Middle frontal gyrus (tissue), 1 donor: ENCODE measurements around the gene TEK.
"Not testable (repeated sequence)": the region's sequence is repeated elsewhere in the genome, so short reads cannot be mapped to it uniquely, and the experiment has no call there.

Experiments used
- DNase-seq: peaks from one replicate; pipeline ENCODE4 v3.0.0-alpha.2; 2015; ENCODE audit warnings: low spot score; ENCODE audit errors: extremely low spot score

Gene TEK

DNA sequence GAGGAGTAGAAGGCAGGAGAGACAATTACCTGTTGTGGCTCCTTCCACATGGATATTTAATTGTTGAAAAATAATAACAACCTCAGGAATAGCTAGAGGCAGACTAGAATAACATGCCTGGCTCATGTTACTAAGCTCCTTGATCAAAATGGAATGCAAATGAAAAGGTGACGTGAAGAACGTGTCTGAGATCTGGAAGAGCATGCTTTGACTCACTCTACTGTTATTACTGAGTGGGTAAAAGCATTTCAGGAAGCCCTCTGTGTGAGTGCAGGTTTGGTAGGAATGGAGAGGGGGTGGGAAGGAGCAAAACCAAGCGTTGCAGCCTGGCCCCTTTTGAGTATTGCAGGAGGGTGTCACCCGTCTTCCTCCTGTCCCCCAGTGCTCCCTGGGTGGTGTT lies 103.2 kb downstream of the TEK start:
- no peak for DNase-seq

DNA sequence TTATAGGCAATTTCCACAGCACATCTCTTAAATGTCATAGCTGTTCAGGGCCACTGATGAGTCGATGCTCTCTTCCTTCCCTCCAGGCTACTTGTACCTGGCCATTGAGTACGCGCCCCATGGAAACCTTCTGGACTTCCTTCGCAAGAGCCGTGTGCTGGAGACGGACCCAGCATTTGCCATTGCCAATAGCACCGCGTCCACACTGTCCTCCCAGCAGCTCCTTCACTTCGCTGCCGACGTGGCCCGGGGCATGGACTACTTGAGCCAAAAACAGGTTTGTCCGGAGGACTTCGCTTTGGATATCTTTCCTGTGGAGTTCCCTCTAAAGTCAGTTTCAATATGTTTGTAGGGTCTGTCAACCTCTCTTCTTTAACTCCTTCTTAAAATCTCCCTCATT lies 103.6 kb downstream of the TEK start:
- DNase-seq: no peak

DNA sequence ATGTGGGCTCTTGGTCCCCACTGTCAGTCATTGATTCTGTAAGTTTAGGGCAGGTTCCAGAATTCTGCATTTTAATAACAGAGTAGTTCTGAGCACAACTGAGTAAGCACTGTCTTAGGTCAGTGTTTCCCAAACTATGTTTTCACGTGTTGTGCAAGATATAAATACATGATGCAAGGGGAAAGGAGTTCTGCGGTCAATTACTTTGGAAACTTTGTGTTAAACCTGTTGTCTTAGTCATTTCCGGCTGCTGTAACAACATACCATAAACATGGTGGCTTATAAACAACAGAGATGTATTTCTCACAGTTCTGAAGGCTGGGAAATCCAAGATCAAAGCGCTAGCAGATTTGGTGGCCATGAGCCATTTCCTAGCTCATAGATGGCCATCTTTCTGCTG lies 118.2 kb downstream of the TEK start:
- no peak for DNase-seq

DNA sequence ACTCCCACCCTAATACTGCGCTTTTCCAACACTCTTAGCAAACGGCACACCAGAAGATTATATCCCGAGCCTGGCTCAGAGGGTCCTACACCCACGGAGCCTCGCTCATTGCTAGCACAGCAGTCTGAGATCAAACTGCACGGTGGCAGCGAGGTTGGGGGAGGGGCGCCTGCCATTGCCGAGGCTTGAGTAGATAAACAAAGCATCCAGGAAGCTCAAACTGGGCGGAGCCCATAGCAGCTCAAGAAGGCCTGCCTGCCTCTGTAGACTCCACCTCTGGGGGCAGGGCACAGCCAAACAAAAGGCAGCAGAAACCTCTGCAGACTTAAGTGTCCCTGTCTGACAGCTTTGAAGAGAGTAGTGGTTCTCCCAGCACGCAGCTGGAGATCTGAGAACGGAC lies 130.6 kb downstream of the TEK start:
- DNase-seq: not testable (repeated sequence)

DNA sequence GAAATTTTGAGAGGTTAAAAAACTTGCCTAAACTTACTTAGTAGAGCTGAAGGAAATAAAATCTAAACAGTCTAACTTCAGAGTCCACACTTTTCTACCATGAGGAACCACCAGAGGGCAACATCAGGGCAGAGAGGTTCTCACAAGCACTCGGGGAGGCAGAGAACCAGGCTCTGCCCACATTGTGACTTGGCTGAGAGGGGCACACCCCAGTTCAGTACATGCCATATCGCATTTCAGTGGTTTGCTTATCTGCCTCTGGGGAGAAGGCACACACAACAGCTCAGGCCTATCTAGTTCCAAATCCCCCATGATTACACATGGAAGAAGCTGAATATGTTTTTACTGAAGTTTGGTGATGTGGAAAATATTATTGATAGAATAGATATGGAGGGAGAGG lies 138.7 kb downstream of the TEK start:
- no peak for DNase-seq

DNA sequence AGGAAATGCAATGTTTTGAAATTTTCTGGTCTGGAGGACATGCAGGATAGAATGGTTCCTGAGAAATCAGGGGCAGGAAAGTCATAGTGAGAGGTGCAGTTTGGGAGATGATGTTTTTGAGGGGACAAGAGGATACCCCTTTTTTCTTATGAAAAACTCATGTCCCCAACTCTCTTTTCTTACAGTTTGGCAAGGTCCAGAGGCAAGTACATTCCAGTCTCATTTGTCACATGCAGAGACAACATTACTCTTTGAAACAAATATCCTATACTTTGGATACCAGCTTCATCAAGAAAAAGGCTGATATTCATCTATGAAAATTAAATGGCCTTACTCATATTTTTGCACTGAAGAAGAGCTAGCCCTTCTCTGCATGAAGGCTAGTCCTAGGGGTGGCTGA lies 139.7 kb downstream of the TEK start:
- no peak for DNase-seq

DNA sequence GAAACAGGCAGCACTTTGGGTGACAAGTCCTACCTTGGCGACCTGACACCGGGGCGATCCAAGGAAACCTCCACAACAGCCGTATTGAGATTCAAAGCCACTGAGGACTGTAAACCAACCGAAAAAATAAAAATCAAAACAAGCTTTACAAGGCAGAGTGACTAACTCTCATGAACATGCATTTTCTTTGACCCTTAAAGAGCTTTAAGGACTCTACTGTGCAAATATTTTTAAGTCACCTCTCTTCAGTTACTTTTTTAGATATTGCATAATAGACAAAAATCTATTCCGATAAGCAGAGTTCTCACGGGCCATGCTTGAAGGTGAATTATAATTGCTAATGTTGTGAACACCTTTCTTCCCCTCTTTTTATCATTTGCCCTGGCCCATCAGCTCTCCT lies 149.6 kb downstream of the TEK start:
- DNase-seq: no peak

DNA sequence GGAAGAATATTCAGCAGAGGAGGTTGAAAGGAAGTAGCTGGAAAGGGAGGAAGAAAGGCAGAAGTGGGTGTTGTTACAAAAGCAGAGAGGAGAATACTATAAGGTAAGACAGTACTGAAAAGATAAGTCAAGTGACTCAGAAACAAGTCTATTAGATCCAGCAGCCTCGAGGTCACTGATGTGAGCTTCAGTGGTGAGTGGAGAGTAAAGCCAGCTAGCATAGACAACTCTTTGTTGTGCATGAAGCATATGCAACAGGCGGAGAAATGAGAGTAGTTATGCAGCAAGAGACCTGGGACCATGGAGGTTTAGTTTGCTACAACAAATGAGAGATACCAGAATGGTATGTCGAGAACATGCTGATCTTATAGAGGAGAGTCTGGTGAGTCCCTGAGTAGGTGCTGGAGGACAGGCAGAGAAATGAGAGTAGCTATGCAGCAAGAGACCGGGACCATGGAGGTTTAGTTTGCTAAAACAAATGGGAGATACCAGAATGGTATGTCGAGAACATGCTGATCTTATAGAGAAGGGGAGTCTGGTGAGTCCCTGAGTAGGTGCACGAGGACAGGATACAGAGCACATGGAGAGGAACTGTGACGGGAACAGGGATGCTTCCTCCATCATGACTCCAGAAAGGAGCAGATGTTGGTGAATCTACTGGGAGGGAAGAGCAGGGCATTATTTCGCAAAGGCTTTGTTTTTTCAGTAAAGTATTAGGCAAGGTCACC lies 151.9 kb downstream of the TEK start:
- no peak for DNase-seq

DNA sequence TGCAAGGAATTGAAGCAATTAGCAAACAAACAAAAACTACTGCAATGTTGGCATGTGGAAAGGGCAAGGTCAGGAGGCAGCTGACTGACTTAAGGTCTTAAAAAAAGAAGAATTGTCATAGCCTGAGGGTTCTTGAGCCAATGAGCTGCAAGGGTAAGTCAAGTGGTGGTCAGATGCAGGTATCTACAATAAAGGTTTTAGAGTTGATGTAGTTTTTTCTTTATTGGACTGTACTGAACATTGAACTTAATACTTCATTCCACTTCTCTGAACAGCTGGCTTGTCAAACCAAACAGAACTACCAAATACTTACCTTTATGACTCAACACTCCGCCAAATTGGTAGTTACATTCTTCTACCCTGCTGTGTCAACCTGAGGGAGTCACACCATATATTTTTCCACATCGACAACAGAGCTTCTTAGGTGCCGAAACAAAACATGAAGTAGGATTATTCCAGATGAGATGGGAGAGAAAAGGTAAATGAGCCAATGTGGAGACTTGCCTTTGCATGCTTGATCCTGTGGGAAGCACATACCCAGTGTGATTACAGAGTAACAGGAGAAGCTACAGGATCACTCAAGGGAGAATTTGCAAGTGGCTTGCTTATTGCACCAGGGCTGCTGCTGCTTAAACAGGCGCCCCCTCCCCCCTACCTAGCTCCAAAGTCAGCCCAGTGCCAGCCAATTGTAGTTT lies 152.6 kb downstream of the TEK start:
- DNase-seq: no peak

DNA sequence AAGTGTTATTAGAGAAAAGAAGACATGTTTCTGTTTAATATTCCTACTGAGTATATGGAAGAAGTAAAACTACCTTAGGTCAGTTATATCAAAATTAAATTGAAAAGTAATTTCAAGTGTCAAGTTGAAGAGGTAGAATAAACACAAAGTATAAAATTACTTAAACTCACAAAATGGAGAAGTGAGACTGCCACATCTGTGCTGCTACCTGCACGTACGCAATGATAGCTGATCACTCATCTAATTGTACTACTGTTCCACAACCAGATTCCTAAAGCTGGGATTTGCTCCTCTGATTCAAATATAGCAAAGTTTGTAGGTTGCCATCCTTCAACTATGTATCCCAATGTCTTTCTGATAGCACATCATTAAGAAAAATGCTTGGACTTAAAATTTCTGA lies 163.1 kb downstream of the TEK start:
- DNase-seq: no peak

DNA sequence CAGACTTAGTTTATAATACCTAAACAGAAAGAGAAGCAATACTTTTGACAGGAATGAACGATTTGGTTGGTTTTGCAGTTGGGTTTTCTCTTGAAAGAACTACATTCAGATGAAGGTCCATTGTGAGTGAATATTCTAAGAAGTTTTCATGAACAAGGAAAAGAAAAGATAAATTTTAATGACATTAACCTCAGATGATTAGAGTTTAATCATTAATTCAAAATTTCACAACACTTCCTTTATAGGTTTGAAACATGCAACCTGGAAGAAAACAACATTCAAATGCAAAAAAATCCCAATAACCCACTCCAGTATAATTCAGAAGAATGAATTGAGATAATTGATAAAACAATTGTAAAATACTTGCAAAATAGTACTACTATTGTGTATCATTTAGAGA lies 164.2 kb downstream of the TEK start:
- DNase-seq: no peak

DNA sequence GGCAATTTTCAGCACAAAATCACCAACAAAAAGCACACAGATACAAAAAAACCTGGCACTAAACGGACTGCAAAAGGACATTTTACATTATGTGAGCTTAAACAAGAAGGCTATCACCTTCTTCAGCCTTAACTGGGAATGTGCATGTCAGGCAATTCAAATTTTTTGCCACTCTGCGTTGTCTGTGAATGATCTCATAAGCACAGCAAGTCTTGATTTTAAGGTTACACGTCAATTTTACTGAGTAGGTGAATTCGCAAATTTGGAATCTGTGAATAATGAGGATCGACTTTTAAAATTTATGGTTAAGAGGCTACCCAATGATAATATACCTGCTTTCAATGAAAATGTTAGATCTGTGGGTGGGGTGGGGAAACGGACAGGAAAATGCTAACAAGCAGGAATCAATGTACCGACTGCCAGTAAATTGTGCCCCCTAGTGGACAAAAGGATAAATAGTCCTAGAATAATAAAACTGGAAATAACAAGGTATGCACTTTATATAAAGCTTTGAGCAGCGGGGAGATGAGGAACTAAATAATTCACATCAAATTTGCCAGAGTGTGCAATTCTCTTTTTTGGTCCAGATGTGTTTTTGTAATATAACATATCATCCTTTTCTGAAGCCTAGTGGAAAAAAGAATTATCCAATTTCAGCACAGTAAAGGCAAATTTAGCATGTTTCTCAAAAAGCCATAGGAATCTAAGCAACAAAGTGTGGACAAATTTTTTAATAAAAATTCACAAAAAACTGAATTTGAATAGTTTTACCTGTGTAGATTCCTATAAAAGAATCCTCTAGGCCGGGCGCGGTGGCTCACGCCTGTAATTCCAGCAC lies 167.4 kb downstream of the TEK start:
- peak; percentile 8 for DNase-seq

DNA sequence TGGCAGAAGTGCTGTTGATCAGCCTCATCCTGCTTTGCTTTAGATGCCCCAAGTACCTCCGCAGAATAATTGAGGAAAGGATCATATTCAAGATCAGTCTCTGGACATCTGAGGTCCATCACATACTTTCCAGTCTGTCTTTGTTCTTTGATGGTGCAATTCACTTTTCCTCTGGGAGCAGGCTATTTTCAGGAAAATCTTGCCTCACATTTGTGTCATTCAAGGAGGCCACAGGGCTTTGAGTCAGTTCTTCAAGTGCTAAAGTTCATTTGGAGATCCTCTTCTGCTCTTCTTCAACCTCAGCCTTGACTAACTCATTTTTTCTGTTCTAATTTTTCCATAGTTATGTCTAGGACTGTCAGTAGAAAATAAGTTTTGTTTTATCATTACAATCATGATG lies 169.3 kb downstream of the TEK start:
- DNase-seq: no peak

DNA sequence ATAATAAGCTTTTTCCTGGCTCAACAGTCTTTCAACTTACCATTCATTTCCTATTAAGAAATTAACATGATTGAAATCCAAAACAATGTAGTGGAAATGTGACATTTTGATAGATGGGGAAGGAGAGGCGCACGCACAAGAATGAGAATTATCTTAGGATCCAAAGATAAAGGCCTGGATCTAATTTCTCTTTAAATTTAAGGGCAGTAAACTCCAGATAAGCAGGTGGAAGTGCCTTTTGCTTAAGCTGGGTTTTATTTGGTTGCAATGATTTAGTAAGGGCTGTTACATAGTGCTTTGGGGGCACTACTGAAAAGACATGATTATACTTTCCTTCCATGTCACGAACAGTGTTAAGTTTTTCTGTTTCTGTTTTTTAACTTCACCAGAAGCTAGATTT lies 170.6 kb downstream of the TEK start:
- no peak for DNase-seq
